Activated CD4-positive, alpha-beta T cell treated with anti-CD3 and anti-CD28 coated beads, Interleukin-2, amount 50 U/mL, for 48 hours (primary cell): ENCODE results near the gene STMN1.

ENCODE experiments used
- DNase-seq, 2 experiments: peaks; one replicate each; pipeline ENCODE4 v3.0.0-alpha.2; 2020

The STMN1 gene

GRCh38 chr1:25890239-25891034 lies 15.8 kb downstream of the STMN1 start:
- DNase-seq, result no peak

- DNase-seq, result no peak
These were observed 16.7 kb downstream of the STMN1 start for GRCh38 chr1:25889470-25889869.

GRCh38 chr1:25888426-25888987 lies 17.7 kb downstream of the STMN1 start:
- no peak for DNase-seq

- DNase-seq, result no peak
These were observed 20.6 kb downstream of the STMN1 start for GRCh38 chr1:25885602-25886001.

- no peak for DNase-seq
These were observed 25.0 kb downstream of the STMN1 start for GRCh38 chr1:25881266-25881665.

GRCh38 chr1:25880518-25880917 lies 25.7 kb downstream of the STMN1 start:
- DNase-seq, result no peak

- DNase-seq, result no peak
These were observed 26.5 kb downstream of the STMN1 start for GRCh38 chr1:25879675-25880074.

- no peak for DNase-seq
These were observed 27.5 kb downstream of the STMN1 start for GRCh38 chr1:25878690-25879089.

GRCh38 chr1:25877155-25877554 lies 29.1 kb downstream of the STMN1 start:
- no peak for DNase-seq

- no peak for DNase-seq
These were observed 29.5 kb downstream of the STMN1 start for GRCh38 chr1:25876693-25877077.

GRCh38 chr1:25875856-25876692 lies 30.1 kb downstream of the STMN1 start:
- no peak for DNase-seq

GRCh38 chr1:25875154-25875855 lies 30.9 kb downstream of the STMN1 start, which contains the start of gene PAQR7:
TSS of gene PAQR7 (minus strand) at chr1:25875708. CDS start at chr1:25863839, 11,869 bp downstream.
- DNase-seq, result peak; percentile 64 to 72

- no peak for DNase-seq
These were observed 31.5 kb downstream of the STMN1 start for GRCh38 chr1:25874635-25875153.

- no peak for DNase-seq
These were observed 32.0 kb downstream of the STMN1 start for GRCh38 chr1:25874209-25874608.

GRCh38 chr1:25873120-25873519 lies 33.1 kb downstream of the STMN1 start:
- DNase-seq, result no peak

- no peak for DNase-seq
These were observed 33.5 kb downstream of the STMN1 start for GRCh38 chr1:25872713-25873112.

GRCh38 chr1:25871704-25872494 lies 34.3 kb downstream of the STMN1 start:
- no peak for DNase-seq

- DNase-seq, result no peak
These were observed 35.0 kb downstream of the STMN1 start for GRCh38 chr1:25871086-25871703.

GRCh38 chr1:25870614-25871013 lies 35.6 kb downstream of the STMN1 start:
- no peak for DNase-seq

GRCh38 chr1:25869909-25870606 lies 36.2 kb downstream of the STMN1 start:
- DNase-seq, result no peak
